Sigmoid colon (tissue), 7 donors: Measurements from ENCODE around the gene TMEM204. TPM values are rescaled to one million over a fixed set of nuclear protein-coding genes. Genes with fewer than 3 reads are reported as not detected.

Experiments
- DNase-seq: peaks from one replicate; pipeline ENCODE4 v3.0.0-alpha.2; 2019
- H3K27ac ChIP-seq, 4 donors: fragments of 200-600 bp; sonication (generic); one replicate each; pipeline ENCODE4 v1.5.1; 2016 to 2019; ENCODE audit warnings: mild to moderate bottlenecking in 1 of 4
- H3K27me3 ChIP-seq, 3 donors: fragments of 200-600 bp; sonication (generic); one replicate each; pipeline ENCODE4 v1.5.1; 2019; ENCODE audit warnings: mild to moderate bottlenecking in 1 of 3
- H3K36me3 ChIP-seq, 4 donors: fragments of 200-600 bp; sonication (generic); one replicate each; pipeline ENCODE4 v1.5.1; 2016 to 2019
- H3K4me1 ChIP-seq, 4 donors: fragments of 200-600 bp; sonication (generic); one replicate each; pipeline ENCODE4 v1.5.1; 2017 to 2019
- H3K4me3 ChIP-seq, 4 donors: fragments of 200-600 bp; sonication (generic); one replicate each; pipeline ENCODE4 v1.5.1; 2017 to 2019; ENCODE audit warnings: mild to moderate bottlenecking in 2 of 4, moderate library complexity in 1 of 4
- H3K9me3 ChIP-seq, 4 donors: fragments of 200-600 bp in 3 of 4; sonication (generic) in 3 of 4; one replicate each; pipeline versions ENCODE4 v1.5.1 to v1.6.1; 2013 to 2019
- CTCF ChIP-seq, 4 experiments: fragments of 450-650 bp in 3 of 4; fragments of 200-600 bp in 1 of 4; IDR thresholded peaks; one replicate each; pipeline ENCODE4 v1.5.1; 2016 to 2019; ENCODE audit warnings: antibody characterized with exemption in 4 of 4, mild to moderate bottlenecking in 3 of 4, moderate library complexity in 2 of 4
- EP300 ChIP-seq, 4 donors: sonication (generic); formaldehyde crosslinking; IDR thresholded peaks; one replicate each; pipeline ENCODE4 v1.6.1; 2017; ENCODE audit warnings: antibody characterized with exemption in 4 of 4
- POLR2A ChIP-seq, 2 donors: fragments of 450-650 bp; IDR thresholded peaks; one replicate each; pipeline ENCODE4 v1.6.1; 2016; ENCODE audit warnings: antibody characterized with exemption in 2 of 2, mild to moderate bottlenecking in 2 of 2, moderate library complexity in 2 of 2
- POLR2AphosphoS5 ChIP-seq, 4 donors: sonication (generic); formaldehyde crosslinking; IDR thresholded peaks; one replicate each; pipeline ENCODE4 v1.6.1; 2017; ENCODE audit warnings: antibody characterized with exemption in 4 of 4
- WGBS, 2 donors: extraction: QIAGEN DNeasy Blood & Tissue Kit; methylation state at CpG; one replicate each; pipeline ENCODE4 v1.1.7; 2013; 5-methylcytosine and 5-hydroxymethylcytosine counted together
- intact Hi-C: fragments of 100-400 bp; cut with DNase I; formaldehyde crosslinking; loops from one replicate; pipeline ENCODE4 v1.15.1; 2023
- polyA plus RNA-seq, 3 donors: library from polyadenylated mRNA; stranded (reverse); fragments of 200-250 nt; gene quantifications; one replicate each; pipeline ENCODE4 v1.2.3, GENCODE V29; 2013
- total RNA-seq, 4 donors: library from RNA; depleted of rRNA; stranded (reverse); fragments of >200 nt; gene quantifications; one replicate each; pipeline ENCODE4 v1.1.0, GENCODE V29; 2016
- donor health status: healthy with polysubstance abuse.
- donor health status: Bipolar disorder and iron deficiency.
- donor health status: healthy.

TMEM204 gene
- total and polyA plus RNA-seq, 7 donors, result 2.5 to 46.0 (median 38.0) TPM

- Histone ChIP-seq H3K36me3 (peaks cover 7 to 23% (median 11%) of the 10 kb centered on the region in 4 donors), H3K4me1 (peaks cover 0 to 40% (median 31%) of the 10 kb centered on the region in 4 donors), H3K4me3 (no peak overlapping the region), H3K27ac (no peak overlapping the region), H3K9me3 (no peaks in the 10 kb centered on the region), H3K27me3 (no peaks in the 10 kb centered on the region)
- DNase-seq, result no peak
- 80 to 81% methylated on average over 42 of the region's 42 CpGs for WGBS, 2 donors
- TF ChIP-seq CTCF (IDR thresholded peaks at IDR 0.05), result no peak
- TF ChIP-seq POLR2AphosphoS5 (IDR thresholded peaks at IDR 0.05), result no peak
- no peak for TF ChIP-seq POLR2A (IDR thresholded peaks at IDR 0.05)
- no peak for TF ChIP-seq EP300 (IDR thresholded peaks at IDR 0.05)
- intact Hi-C loops, result no loop called here
Observed at GRCh38 chr16:1527836-1528811, 5.3 kb upstream of the TMEM204 start.

GRCh38 chr16:1528921-1529537, 4.4 kb upstream of the TMEM204 start:
- no peaks in the 10 kb centered on the region for H3K9me3 ChIP-seq
- WGBS, 2 donors, result 91 to 94% methylated on average over 29 of the region's 29 CpGs
- peaks cover 0 to 46% (median 40%) of the 10 kb centered on the region in 4 donors for H3K4me1 ChIP-seq
- no peaks in the 10 kb centered on the region for H3K27me3 ChIP-seq
- no peak overlapping the region for H3K4me3 ChIP-seq
- no peak for DNase-seq
- no peak overlapping the region for H3K27ac ChIP-seq
- peaks cover under 1 to 14% (median 2%) of the 10 kb centered on the region in 4 donors for H3K36me3 ChIP-seq
- TF ChIP-seq EP300 (IDR thresholded peaks at IDR 0.05) (no peak), POLR2A (IDR thresholded peaks at IDR 0.05) (no peak), CTCF (IDR thresholded peaks at IDR 0.05) (no peak), POLR2AphosphoS5 (IDR thresholded peaks at IDR 0.05) (no peak)
- intact Hi-C loops, result no loop called here

- H3K4me1 ChIP-seq, result peaks cover 0 to 57% (median 54%) of the 10 kb centered on the region in 4 donors
- 92 to 93% methylated on average over 27 of the region's 27 CpGs for WGBS, 2 donors
- intact Hi-C loops, result loop anchor here (5.0 kb wide), 1 partner anchor 108 kb away; the partner anchor contains the start of gene UQCC4
- no peaks in the 10 kb centered on the region for H3K27me3 ChIP-seq
- H3K36me3 ChIP-seq, result peaks cover 0 to under 1% (median 0%) of the 10 kb centered on the region in 4 donors
- no peaks in the 10 kb centered on the region for H3K9me3 ChIP-seq
- H3K4me3 ChIP-seq, result peak overlapping the region in 2 of 4 donors; percentile 20 to 60
- no peak for TF ChIP-seq EP300 (IDR thresholded peaks at IDR 0.05)
- no peak for TF ChIP-seq CTCF (IDR thresholded peaks at IDR 0.05)
- TF ChIP-seq POLR2A (IDR thresholded peaks at IDR 0.05), result no peak
- TF ChIP-seq POLR2AphosphoS5 (IDR thresholded peaks at IDR 0.05), result no peak
- no peak for DNase-seq
- H3K27ac ChIP-seq, result peak overlapping the region; percentile 83 to 89 (median 88)
Observed at GRCh38 chr16:1530349-1530882, 3.0 kb upstream of the TMEM204 start.

GRCh38 chr16:1530883-1531637, 2.4 kb upstream of the TMEM204 start:
- DNase-seq, result peak; percentile 92
- Histone ChIP-seq H3K4me3 (peak overlapping the region in 3 of 4 donors; percentile 12 to 60 (median 20)), H3K9me3 (no peaks in the 10 kb centered on the region), H3K36me3 (peaks cover 0 to 6% (median 0%) of the 10 kb centered on the region in 4 donors), H3K4me1 (peaks cover 0 to 61% (median 58%) of the 10 kb centered on the region in 4 donors), H3K27me3 (no peaks in the 10 kb centered on the region), H3K27ac (peak overlapping the region; percentile 83 to 89 (median 88))
- 76 to 83% methylated on average over 35 of the region's 35 CpGs for WGBS, 2 donors
- intact Hi-C loops, result loop anchor here (5.0 kb wide), 1 partner anchor 109 kb away; the partner anchor contains the start of gene UQCC4
- TF ChIP-seq EP300 (IDR thresholded peaks at IDR 0.05) (peak in 2 of 4 donors; percentile 54 to 81), CTCF (IDR thresholded peaks at IDR 0.05) (no peak), POLR2AphosphoS5 (IDR thresholded peaks at IDR 0.05) (peak; percentile 74 to 90 (median 86)), POLR2A (IDR thresholded peaks at IDR 0.05) (no peak)
